HG03159 (cell line): ENCODE results near the gene GAST.
A peak's percentile ranks its signal among the peaks of the same experiment; 100 is the strongest.

ENCODE experiments used
- ATAC-seq: cut with Tn5 transposase; IDR thresholded peaks from one replicate; pipeline ENCODE4 v1.9.1; 2021; ENCODE audit warnings: mild to moderate bottlenecking, moderate library complexity; ENCODE audit not compliant: unreplicated experiment

Gene GAST

DNA sequence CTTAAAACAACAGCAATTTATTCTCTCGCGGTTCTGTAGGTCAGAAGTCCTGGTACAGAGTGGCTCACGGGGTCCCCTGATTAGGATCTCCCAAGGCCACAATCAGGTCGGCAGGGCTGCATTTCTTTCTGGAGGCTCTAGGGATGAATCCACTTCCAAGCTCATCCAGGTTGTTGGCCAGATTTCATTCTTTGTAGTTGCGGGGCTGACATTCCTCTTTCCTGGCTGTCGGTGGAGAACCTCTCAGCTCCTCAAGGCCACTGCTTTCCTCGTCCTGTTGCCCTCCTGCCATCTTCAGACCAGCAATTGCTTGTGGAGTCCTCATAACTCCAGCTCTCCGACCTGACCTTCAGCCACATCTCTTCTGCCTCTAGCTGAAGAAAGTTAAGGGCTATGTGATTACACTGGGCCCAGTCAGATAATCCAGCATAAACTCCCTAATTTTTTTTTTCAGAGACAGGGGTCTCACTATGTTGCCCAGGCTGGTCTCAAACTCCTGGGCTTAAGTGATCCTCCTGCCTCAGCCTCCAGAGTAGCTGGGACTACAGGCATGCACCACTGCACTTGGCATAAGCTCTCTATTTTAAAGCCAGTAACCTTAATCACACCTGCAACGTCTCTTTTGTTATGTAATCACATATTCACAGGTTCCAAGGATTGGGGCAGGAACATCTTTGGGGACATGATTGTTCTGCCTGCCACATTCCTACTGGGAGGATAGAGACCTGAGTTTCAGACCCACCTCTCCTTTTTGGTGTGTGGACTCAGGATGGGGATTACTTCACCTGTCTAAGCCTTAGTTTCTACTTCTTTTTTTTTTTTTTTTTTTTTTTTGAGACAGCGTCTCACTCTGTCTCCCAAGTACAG is 4.1 kb upstream of the GAST start:
- no peak for ATAC-seq

GRCh38 chr17:41710472-41711090 is 1.6 kb upstream of the GAST start:
- no peak for ATAC-seq

- no peak for ATAC-seq
Measured at GRCh38 chr17:41717408-41718286, 5.5 kb downstream of the GAST start.

GRCh38 chr17:41718287-41718645 is 6.1 kb downstream of the GAST start:
- no peak for ATAC-seq

DNA sequence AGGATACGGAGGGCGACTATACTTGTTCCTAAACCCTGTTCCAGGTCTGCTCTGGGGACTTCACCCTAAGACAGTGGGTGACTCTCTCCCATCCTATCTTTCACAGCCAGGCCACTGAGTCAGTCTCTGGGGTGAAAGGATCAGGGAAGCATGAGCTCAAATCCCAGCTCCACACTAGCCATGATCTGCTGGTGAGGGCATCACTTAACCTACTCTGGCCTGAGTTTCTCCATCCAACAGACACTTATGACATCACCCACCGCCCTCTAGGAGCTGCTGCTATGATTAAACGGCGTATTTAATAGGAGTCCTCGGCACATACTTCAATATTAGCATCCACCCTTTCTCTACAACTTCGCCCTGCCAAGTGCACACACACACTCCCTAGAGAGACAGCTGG is 10.1 kb downstream of the GAST start:
- no peak for ATAC-seq

GRCh38 chr17:41723801-41724475 is 11.8 kb downstream of the GAST start:
- no peak for ATAC-seq

- no peak for ATAC-seq
Measured at GRCh38 chr17:41724476-41725050, 12.4 kb downstream of the GAST start.

- no peak for ATAC-seq
Measured at GRCh38 chr17:41725134-41725533, 13.0 kb downstream of the GAST start.

GRCh38 chr17:41728056-41728455 is 15.9 kb downstream of the GAST start:
- ATAC-seq = no peak

DNA sequence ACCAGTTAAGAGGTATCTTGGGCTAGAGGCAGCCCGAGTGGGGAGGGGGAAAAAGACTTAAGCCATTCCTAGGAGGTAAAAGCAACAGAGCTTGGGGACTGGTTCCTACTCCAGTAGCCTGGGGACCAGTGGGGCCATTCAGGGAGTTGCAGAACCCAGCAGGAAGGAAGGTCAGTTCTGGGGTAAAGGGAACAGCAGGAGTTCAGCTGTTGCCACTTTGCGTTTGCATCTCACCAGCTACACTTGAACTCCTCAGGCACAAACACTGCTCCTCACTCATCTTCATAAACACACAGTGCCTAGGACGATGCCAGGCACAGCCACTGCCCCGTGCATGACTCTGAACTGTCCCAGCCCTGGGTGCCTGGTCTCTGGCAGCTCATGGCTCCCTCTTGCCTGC is 18.3 kb downstream of the GAST start:
- ATAC-seq = no peak

- ATAC-seq = no peak
Measured at GRCh38 chr17:41731836-41732235, 19.7 kb downstream of the GAST start.

GRCh38 chr17:41733348-41734138 is 21.4 kb downstream of the GAST start:
- ATAC-seq = no peak

DNA sequence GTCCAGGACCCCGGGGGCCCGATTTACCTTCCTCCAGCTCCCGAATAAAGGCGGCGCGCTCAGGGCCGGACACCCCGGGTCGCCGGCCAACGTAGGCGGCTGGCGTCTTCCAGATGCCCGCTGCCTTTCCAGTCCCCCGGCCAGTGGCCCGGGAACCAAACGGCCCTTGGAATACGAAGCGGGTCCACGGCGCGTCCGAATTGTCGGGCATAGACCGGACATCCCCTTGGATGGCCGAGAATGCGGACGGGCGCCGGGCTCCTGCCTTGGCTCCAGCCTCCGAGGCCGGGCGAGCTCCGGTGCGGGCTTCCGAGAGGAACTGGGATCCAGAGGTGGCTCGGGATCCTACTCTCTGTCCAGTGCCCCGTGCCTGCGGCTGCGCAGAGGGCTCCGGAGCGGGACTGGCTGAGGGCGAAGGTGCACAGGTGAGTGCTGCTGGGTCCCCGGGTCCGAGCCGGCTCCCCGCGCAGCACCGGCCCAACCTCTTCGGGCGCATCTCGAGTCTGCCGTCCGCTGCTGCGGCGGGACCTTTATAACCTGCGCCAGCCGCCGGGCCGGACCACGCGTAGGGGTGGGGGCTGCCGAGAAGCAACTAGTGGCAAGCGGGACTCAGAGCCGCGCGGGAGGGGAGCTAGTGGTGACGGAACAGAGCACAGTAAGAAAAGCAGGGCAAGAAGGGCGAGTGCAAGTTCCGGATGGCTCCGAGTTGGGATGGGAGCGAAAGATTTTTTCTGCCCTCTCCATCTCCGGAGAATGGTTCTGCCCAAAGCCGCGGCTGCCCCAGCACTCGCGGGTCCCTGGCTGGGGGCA is 22.2 kb downstream of the GAST start, which contains the start of gene HAP1:
Gene HAP1 (minus strand): TSS at position 505 of the 810 bp plus-strand sequence. CDS start 9 bp downstream, at position 496.
- ATAC-seq = no peak

GRCh38 chr17:41734949-41735313 is 22.8 kb downstream of the GAST start:
- no peak for ATAC-seq

GRCh38 chr17:41735744-41736143 is 23.6 kb downstream of the GAST start:
- no peak for ATAC-seq

- no peak for ATAC-seq
Measured at GRCh38 chr17:41736983-41737679, 25.0 kb downstream of the GAST start.

GRCh38 chr17:41737680-41738023 is 25.5 kb downstream of the GAST start:
- peak; percentile 7 for ATAC-seq

DNA sequence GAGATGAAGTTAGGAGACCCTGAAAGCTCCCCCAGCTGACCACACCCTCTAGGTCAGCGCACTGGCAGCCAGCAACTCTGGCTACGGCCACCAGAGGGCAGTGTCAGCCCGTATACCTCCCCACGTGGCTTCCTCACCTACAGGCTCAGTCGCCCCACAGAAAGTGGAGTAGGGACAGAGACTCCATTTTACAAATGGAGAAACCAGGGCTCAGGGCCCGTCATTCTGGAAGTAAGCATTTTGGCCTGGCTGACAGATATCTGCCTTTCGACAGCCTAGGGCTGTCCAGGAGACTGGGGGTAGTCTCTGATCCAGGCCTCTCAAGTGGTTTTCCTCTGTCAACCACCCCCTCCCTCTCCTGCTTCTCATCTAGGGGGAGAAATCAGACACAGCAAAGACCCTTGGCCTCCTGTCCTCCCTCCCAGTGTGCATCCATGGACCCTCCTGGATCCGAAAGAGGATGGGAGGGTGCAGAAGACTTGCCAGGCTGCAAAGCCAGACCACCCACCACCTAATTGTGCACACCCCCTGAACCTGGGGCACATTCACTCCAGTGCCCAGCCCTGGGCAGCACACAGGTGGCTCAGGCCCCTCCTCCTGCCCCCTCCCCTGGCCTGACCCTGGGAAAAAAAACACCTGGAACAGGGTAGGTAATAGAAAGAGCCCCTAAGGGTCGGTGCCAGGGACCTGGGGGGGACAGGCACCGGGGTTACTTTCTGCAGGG is 26.1 kb downstream of the GAST start:
- peak; percentile 68 for ATAC-seq
